ENCODE results near the gene OSBPL6. TPM values are rescaled to one million over a fixed set of nuclear protein-coding genes. Genes with fewer than 3 reads are reported as not detected.

The OSBPL6 gene
- total RNA-seq, 1 experiment from 2014 or later, result 11.6 TPM

- ATAC-seq (peak; percentile 95), DNase-seq (ENCODE audit: low read depth, low spot score) (peak; percentile 24)
- Histone ChIP-seq H3K27me3 (ENCODE audit: insufficient read depth, low read length) (no peaks in the 10 kb centered on the region), H4K20me1 (ENCODE audit: insufficient read depth) (no peaks in the 10 kb centered on the region), H3K4me1 (ENCODE audit: control insufficient read depth in 1 of 2, insufficient read depth in 2 of 2, low read length in 2 of 2) (no peaks in the 10 kb centered on the region), H3K9ac (ENCODE audit: low read length) (no peak overlapping the region), H3K9me3 (ENCODE audit: control insufficient read depth in 1 of 2, insufficient read depth in 1 of 2, low read depth in 1 of 2, low read length in 2 of 2) (no peaks in the 10 kb centered on the region), H3K36me3 (ENCODE audit: control insufficient read depth in 1 of 2, insufficient read depth in 2 of 2, low read length in 2 of 2) (no peaks in the 10 kb centered on the region), H2AFZ (ENCODE audit: low read depth, low read length, poor library complexity, severe bottlenecking) (no peak overlapping the region), H3K27ac (ENCODE audit: low read depth, low read length) (no peak overlapping the region), H3K79me2 (ENCODE audit: insufficient read depth, low read length) (no peaks in the 10 kb centered on the region), H3K4me3 (replicated peaks in 1 of 2; ENCODE audit: low read depth in 1 of 2, low read length in 2 of 2) (no peak overlapping the region), H3K4me2 (ENCODE audit: low read length) (no peak overlapping the region), H3K9me2 (ENCODE audit: insufficient read depth) (no peaks in the 10 kb centered on the region)
- TF ChIP-seq CBX3 (IDR thresholded peaks at IDR 0.05; ENCODE audit: low read depth) (no peak), RAD21 (IDR thresholded peaks at IDR 0.05; ENCODE audit: low read depth) (peak; percentile 61), EGR1 (IDR thresholded peaks at IDR 0.05; ENCODE audit: low read depth) (no peak), CTCF (IDR thresholded peaks at IDR 0.05 in 2 of 3, conservative IDR thresholded peaks at IDR 0.05 in 1 of 3; ENCODE audit: borderline replicate concordance in 1 of 3, insufficient read depth in 1 of 3, low read depth in 2 of 3, low read length in 2 of 3) (peak; percentile 42 to 68 (median 65); a peak in 5 of 6 replicates), POLR2A (IDR thresholded peaks at IDR 0.05; ENCODE audit: borderline replicate concordance, extremely low read depth, insufficient read depth, insufficient read length) (no peak)
- no TSS peak for BruUV-seq (replicated peaks)
- intact Hi-C loops (cut with micrococcal nuclease), result loop anchor here (5.0 kb wide), 1 partner anchor 106 kb away; no protein-coding TSS in a partner anchor
- CTCF ChIA-PET, result interaction anchor here (1.4 kb wide), 1 partner anchor 108 kb away, joined by 5 read pairs; no protein-coding TSS in a partner anchor
- RAD21 ChIA-PET (ENCODE audit: low non-redundant PET in 1 of 2, low total read pairs in 2 of 2, uncharacterized antibody in 2 of 2, unreplicated experiment in 2 of 2), result no interaction called here
- POLR2A ChIA-PET, result no interaction called here
Measured at GRCh38 chr2:178306352-178307073, 112.2 kb downstream of the OSBPL6 start.

GRCh38 chr2:178307650-178308049, 113.3 kb downstream of the OSBPL6 start:
- ChIA-PET POLR2A (no interaction called here), CTCF (no interaction called here), RAD21 (ENCODE audit: low non-redundant PET in 1 of 2, low total read pairs in 2 of 2, uncharacterized antibody in 2 of 2, unreplicated experiment in 2 of 2) (no interaction called here)
- Histone ChIP-seq H3K27me3 (ENCODE audit: insufficient read depth, low read length) (no peaks in the 10 kb centered on the region), H4K20me1 (ENCODE audit: insufficient read depth) (no peaks in the 10 kb centered on the region), H3K9ac (ENCODE audit: low read length) (no peak overlapping the region), H3K4me2 (ENCODE audit: low read length) (no peak overlapping the region), H3K36me3 (ENCODE audit: control insufficient read depth in 1 of 2, insufficient read depth in 2 of 2, low read length in 2 of 2) (no peaks in the 10 kb centered on the region), H3K9me3 (ENCODE audit: control insufficient read depth in 1 of 2, insufficient read depth in 1 of 2, low read depth in 1 of 2, low read length in 2 of 2) (no peaks in the 10 kb centered on the region), H2AFZ (ENCODE audit: low read depth, low read length, poor library complexity, severe bottlenecking) (no peak overlapping the region), H3K4me3 (replicated peaks in 1 of 2; ENCODE audit: low read depth in 1 of 2, low read length in 2 of 2) (no peak overlapping the region), H3K27ac (ENCODE audit: low read depth, low read length) (no peak overlapping the region), H3K4me1 (ENCODE audit: control insufficient read depth in 1 of 2, insufficient read depth in 2 of 2, low read length in 2 of 2) (no peaks in the 10 kb centered on the region), H3K9me2 (ENCODE audit: insufficient read depth) (no peaks in the 10 kb centered on the region), H3K79me2 (ENCODE audit: insufficient read depth, low read length) (no peaks in the 10 kb centered on the region)
- no TSS peak for BruUV-seq (replicated peaks)
- TF ChIP-seq ZFX (IDR thresholded peaks at IDR 0.05) (no peak), JUND (IDR thresholded peaks at IDR 0.05) (no peak), EZH2phosphoT487 (IDR thresholded peaks at IDR 0.05; ENCODE audit: borderline replicate concordance) (no peak), EZH2 (IDR thresholded peaks at IDR 0.05) (no peak), SP1 (IDR thresholded peaks at IDR 0.05; ENCODE audit: low read depth) (no peak), RAD21 (IDR thresholded peaks at IDR 0.05; ENCODE audit: low read depth) (no peak)
- ATAC-seq (no peak), DNase-seq (ENCODE audit: low read depth, low spot score) (no peak)
- intact Hi-C loops (cut with micrococcal nuclease), result loop anchor here (5.0 kb wide), 1 partner anchor 105 kb away; no protein-coding TSS in a partner anchor

Data from HCT116 (cell line).